GM23338 (cell line): ENCODE measurements around the gene MYO7B. TPM values are rescaled to one million over a fixed set of nuclear protein-coding genes. Genes with fewer than 3 reads are reported as not detected.

ENCODE experiments used
- ATAC-seq: fragments of 200-7000 bp; cut with Tn5 transposase; 3 replicates; pipeline ENCODE4 v1.9.1; 2020
- DNase-seq: peaks from one replicate; pipeline ENCODE4 v3.0.0-alpha.2; 2015; ENCODE audit warnings: low spot score
- H2AFZ ChIP-seq: fragments of 200-600 bp; sonication (generic); 2 replicates; pipeline ENCODE4 v1.8.0; 2016; ENCODE audit warnings: antibody characterized with exemption, mild to moderate bottlenecking, moderate library complexity
- H3F3A ChIP-seq: fragments of 200-600 bp; sonication (generic); replicated peaks from 2 replicates; pipeline ENCODE4 v1.8.0; 2017; ENCODE audit warnings: antibody characterized with exemption, mixed run types, low read depth
- H3K27ac ChIP-seq: fragments of 200-600 bp; sonication (generic); 2 replicates; pipeline ENCODE4 v1.6.1; 2016; ENCODE audit warnings: low read depth
- H3K27me3 ChIP-seq: fragments of 200-600 bp; sonication (generic); 2 replicates; pipeline ENCODE4 v1.8.0; 2016; ENCODE audit warnings: mild to moderate bottlenecking, mixed run types, moderate library complexity; ENCODE audit not compliant: insufficient read depth
- H3K36me3 ChIP-seq: fragments of 200-600 bp; sonication (generic); 2 replicates; pipeline ENCODE4 v1.8.0; 2016; ENCODE audit warnings: mild to moderate bottlenecking; ENCODE audit not compliant: insufficient read depth
- H3K4me1 ChIP-seq: fragments of 200-600 bp; sonication (generic); 2 replicates; pipeline ENCODE4 v1.8.0; 2016; ENCODE audit warnings: mild to moderate bottlenecking, moderate library complexity; ENCODE audit not compliant: insufficient read depth
- H3K4me2 ChIP-seq: fragments of 200-600 bp; sonication (generic); 2 replicates; pipeline ENCODE4 v1.7.1; 2017; ENCODE audit warnings: mixed run types
- H3K4me3 ChIP-seq: fragments of 200-600 bp; sonication (generic); 2 replicates; pipeline ENCODE4 v1.6.1; 2016; ENCODE audit warnings: mixed run types
- H3K79me2 ChIP-seq: fragments of 200-600 bp; sonication (generic); replicated peaks from 2 replicates; pipeline ENCODE4 v1.8.0; 2017; ENCODE audit warnings: mild to moderate bottlenecking; ENCODE audit not compliant: insufficient read depth
- H3K9me2 ChIP-seq: fragments of 200-600 bp; sonication (generic); 2 replicates; pipeline ENCODE4 v1.8.0; 2017; ENCODE audit not compliant: insufficient read depth
- H4K20me1 ChIP-seq: fragments of 200-600 bp; sonication (generic); replicated peaks from 2 replicates; pipeline ENCODE4 v1.8.0; 2017; ENCODE audit warnings: mild to moderate bottlenecking; ENCODE audit not compliant: insufficient read depth
- H3K27ac Mint-ChIP-seq: 2 replicates; pipeline ENCODE4 v1.8.0; 2020; ENCODE audit warnings: inconsistent platforms, mild to moderate bottlenecking, moderate library complexity, mixed read lengths
- H3K27me3 Mint-ChIP-seq: 3 replicates; pipeline ENCODE4 v1.8.0; 2022; ENCODE audit warnings: low read depth, mild to moderate bottlenecking, moderate library complexity, mixed read lengths, inconsistent platforms; ENCODE audit not compliant: insufficient read depth, poor library complexity
- H3K36me3 Mint-ChIP-seq: 3 replicates; pipeline ENCODE4 v1.8.0; 2021; ENCODE audit warnings: low read depth, mild to moderate bottlenecking, inconsistent platforms, moderate library complexity, mixed read lengths
- H3K4me1 Mint-ChIP-seq: 3 replicates; pipeline ENCODE4 v1.8.0; 2020; ENCODE audit warnings: mild to moderate bottlenecking, inconsistent platforms, mixed read lengths
- H3K4me3 Mint-ChIP-seq: 3 replicates; pipeline ENCODE4 v1.8.0; 2021; ENCODE audit warnings: moderate library complexity, mild to moderate bottlenecking, inconsistent platforms, mixed read lengths
- H3K9me3 Mint-ChIP-seq: 3 replicates; pipeline ENCODE4 v1.8.0; 2020; ENCODE audit warnings: moderate library complexity, mild to moderate bottlenecking, inconsistent platforms, mixed read lengths
- CREB1 ChIP-seq: fragments of 250-450 bp; sonication (Bioruptor Pico); IDR thresholded peaks from 2 replicates; pipeline ENCODE4 v1.5.0; 2020; ENCODE audit warnings: low read depth, mild to moderate bottlenecking, moderate library complexity
- EZH2 ChIP-seq: fragments of 200-600 bp; sonication (generic); IDR thresholded peaks from one replicate; pipeline ENCODE4 v1.8.0; 2017; ENCODE audit warnings: antibody characterized with exemption, mild to moderate bottlenecking, low read depth; ENCODE audit not compliant: unreplicated experiment
- EZH2phosphoT487 ChIP-seq: fragments of 200-600 bp; sonication (generic); IDR thresholded peaks from one replicate; pipeline ENCODE4 v1.8.1; 2018; ENCODE audit warnings: antibody characterized with exemption; ENCODE audit not compliant: unreplicated experiment
- JUNB ChIP-seq: IDR thresholded peaks from one replicate; pipeline ENCODE4 v1.6.1; 2016; ENCODE audit warnings: antibody characterized with exemption; ENCODE audit not compliant: unreplicated experiment
- NANOG ChIP-seq: IDR thresholded peaks from 2 replicates; pipeline ENCODE4 v1.6.1; 2016; ENCODE audit warnings: antibody characterized with exemption, borderline replicate concordance
- POLR2AphosphoS5 ChIP-seq: IDR thresholded peaks from 2 replicates; pipeline ENCODE4 v1.6.1; 2016; ENCODE audit warnings: antibody characterized with exemption, low read depth
- STAT1 ChIP-seq: IDR thresholded peaks from one replicate; pipeline ENCODE4 v1.6.1; 2016; ENCODE audit warnings: antibody characterized with exemption; ENCODE audit not compliant: unreplicated experiment
- ZNF114 ChIP-seq: fragments of 250-450 bp; sonication (Bioruptor Pico); IDR thresholded peaks from 2 replicates; pipeline ENCODE4 v1.5.0; 2020; ENCODE audit warnings: mild to moderate bottlenecking, moderate library complexity
- ZNF331 ChIP-seq: fragments of 250-450 bp; sonication (Bioruptor Pico); IDR thresholded peaks from 2 replicates; pipeline ENCODE4 v1.5.0; 2020; ENCODE audit warnings: low read depth, mild to moderate bottlenecking, moderate library complexity
- polyA plus RNA-seq: library from polyadenylated mRNA; unstranded; fragments of >200 nt; fragmentation: Nextera tagmentation; extraction: Ambion mirVana; gene quantifications from 2 replicates; pipeline ENCODE4 v1.2.1, GENCODE V29; 2016
- total RNA-seq: library from RNA; depleted of rRNA; stranded (reverse); fragments of >200 nt; shearing (Covaris generic); gene quantifications from 2 replicates; pipeline ENCODE4 v1.2.3, GENCODE V29; 2014
- TF ChIP-seq, protein P1 (sequence below): IDR thresholded peaks from one replicate; pipeline ENCODE4 v1.6.1; 2018; ENCODE audit warnings: antibody characterized with exemption; ENCODE audit not compliant: unreplicated experiment
- TF ChIP-seq, protein P2 (sequence below), 2 experiments: fragments of 200-600 bp in 1 of 2; sonication (generic) in 1 of 2; conservative IDR thresholded peaks; 2 replicates each; pipeline versions ENCODE4 v1.5.1 to v1.6.1; 2016 to 2017; ENCODE audit warnings: antibody characterized with exemption in 2 of 2, low read depth in 2 of 2, mild to moderate bottlenecking in 2 of 2, moderate library complexity in 1 of 2
- TF ChIP-seq, protein P3 (sequence below): fragments of 250-450 bp; sonication (Bioruptor Pico); IDR thresholded peaks from 2 replicates; pipeline ENCODE4 v1.5.0; 2020; ENCODE audit warnings: mild to moderate bottlenecking, moderate library complexity
- TF ChIP-seq, protein P4 (sequence below): IDR thresholded peaks from 2 replicates; pipeline ENCODE4 v1.6.1; 2016; ENCODE audit warnings: antibody characterized with exemption

MYO7B gene
- total and polyA plus RNA-seq, 2 experiments from 2014 or later = not detected

DNA sequence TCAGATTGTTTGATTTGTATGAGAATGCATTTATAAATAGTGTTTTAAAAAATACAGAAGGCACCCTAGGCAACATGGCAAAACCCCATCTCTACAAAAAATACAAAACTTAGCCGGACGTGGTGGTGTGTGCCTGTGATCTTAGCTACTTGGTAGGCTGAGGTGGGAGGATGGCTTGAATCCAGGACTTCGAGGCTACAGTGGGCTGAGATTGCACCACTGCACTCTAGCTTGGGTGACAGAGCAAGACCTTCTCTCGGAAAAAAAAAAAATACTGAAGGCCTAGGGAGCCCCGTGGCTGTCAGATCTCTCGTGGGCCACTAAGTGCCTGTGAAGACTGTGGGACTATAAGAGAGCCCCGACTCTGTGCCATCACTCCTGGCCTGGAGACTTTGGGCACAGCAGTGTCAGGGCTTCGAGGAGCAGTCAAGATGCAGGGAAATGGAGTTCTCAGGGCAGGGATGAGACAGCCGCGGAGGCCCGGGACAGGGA, 40.5 kb downstream of the MYO7B start:
- no peaks in the 10 kb centered on the region for H3K9me2 ChIP-seq
- no peaks in the 10 kb centered on the region for H4K20me1 ChIP-seq
- H3K27ac Mint-ChIP-seq = no peak overlapping the region; the same call in 1 of the 2 replicates
- TF ChIP-seq POLR2AphosphoS5 (no peak), CREB1 (CRISPR knock-in tag) (no peak), ZNF114 (CRISPR knock-in tag) (no peak), EZH2phosphoT487 (no peak), ZNF331 (CRISPR knock-in tag) (no peak), STAT1 (no peak), JUNB (no peak), NANOG (no peak), EZH2 (no peak)
- TF ChIP-seq, protein P1, sequence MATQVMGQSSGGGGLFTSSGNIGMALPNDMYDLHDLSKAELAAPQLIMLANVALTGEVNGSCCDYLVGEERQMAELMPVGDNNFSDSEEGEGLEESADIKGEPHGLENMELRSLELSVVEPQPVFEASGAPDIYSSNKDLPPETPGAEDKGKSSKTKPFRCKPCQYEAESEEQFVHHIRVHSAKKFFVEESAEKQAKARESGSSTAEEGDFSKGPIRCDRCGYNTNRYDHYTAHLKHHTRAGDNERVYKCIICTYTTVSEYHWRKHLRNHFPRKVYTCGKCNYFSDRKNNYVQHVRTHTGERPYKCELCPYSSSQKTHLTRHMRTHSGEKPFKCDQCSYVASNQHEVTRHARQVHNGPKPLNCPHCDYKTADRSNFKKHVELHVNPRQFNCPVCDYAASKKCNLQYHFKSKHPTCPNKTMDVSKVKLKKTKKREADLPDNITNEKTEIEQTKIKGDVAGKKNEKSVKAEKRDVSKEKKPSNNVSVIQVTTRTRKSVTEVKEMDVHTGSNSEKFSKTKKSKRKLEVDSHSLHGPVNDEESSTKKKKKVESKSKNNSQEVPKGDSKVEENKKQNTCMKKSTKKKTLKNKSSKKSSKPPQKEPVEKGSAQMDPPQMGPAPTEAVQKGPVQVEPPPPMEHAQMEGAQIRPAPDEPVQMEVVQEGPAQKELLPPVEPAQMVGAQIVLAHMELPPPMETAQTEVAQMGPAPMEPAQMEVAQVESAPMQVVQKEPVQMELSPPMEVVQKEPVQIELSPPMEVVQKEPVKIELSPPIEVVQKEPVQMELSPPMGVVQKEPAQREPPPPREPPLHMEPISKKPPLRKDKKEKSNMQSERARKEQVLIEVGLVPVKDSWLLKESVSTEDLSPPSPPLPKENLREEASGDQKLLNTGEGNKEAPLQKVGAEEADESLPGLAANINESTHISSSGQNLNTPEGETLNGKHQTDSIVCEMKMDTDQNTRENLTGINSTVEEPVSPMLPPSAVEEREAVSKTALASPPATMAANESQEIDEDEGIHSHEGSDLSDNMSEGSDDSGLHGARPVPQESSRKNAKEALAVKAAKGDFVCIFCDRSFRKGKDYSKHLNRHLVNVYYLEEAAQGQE = no peak
- TF ChIP-seq, protein P2, sequence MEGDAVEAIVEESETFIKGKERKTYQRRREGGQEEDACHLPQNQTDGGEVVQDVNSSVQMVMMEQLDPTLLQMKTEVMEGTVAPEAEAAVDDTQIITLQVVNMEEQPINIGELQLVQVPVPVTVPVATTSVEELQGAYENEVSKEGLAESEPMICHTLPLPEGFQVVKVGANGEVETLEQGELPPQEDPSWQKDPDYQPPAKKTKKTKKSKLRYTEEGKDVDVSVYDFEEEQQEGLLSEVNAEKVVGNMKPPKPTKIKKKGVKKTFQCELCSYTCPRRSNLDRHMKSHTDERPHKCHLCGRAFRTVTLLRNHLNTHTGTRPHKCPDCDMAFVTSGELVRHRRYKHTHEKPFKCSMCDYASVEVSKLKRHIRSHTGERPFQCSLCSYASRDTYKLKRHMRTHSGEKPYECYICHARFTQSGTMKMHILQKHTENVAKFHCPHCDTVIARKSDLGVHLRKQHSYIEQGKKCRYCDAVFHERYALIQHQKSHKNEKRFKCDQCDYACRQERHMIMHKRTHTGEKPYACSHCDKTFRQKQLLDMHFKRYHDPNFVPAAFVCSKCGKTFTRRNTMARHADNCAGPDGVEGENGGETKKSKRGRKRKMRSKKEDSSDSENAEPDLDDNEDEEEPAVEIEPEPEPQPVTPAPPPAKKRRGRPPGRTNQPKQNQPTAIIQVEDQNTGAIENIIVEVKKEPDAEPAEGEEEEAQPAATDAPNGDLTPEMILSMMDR (conservative IDR thresholded peaks at IDR 0.05; ENCODE audit: low read depth in 2 of 2) = no peak
- TF ChIP-seq, protein P3, sequence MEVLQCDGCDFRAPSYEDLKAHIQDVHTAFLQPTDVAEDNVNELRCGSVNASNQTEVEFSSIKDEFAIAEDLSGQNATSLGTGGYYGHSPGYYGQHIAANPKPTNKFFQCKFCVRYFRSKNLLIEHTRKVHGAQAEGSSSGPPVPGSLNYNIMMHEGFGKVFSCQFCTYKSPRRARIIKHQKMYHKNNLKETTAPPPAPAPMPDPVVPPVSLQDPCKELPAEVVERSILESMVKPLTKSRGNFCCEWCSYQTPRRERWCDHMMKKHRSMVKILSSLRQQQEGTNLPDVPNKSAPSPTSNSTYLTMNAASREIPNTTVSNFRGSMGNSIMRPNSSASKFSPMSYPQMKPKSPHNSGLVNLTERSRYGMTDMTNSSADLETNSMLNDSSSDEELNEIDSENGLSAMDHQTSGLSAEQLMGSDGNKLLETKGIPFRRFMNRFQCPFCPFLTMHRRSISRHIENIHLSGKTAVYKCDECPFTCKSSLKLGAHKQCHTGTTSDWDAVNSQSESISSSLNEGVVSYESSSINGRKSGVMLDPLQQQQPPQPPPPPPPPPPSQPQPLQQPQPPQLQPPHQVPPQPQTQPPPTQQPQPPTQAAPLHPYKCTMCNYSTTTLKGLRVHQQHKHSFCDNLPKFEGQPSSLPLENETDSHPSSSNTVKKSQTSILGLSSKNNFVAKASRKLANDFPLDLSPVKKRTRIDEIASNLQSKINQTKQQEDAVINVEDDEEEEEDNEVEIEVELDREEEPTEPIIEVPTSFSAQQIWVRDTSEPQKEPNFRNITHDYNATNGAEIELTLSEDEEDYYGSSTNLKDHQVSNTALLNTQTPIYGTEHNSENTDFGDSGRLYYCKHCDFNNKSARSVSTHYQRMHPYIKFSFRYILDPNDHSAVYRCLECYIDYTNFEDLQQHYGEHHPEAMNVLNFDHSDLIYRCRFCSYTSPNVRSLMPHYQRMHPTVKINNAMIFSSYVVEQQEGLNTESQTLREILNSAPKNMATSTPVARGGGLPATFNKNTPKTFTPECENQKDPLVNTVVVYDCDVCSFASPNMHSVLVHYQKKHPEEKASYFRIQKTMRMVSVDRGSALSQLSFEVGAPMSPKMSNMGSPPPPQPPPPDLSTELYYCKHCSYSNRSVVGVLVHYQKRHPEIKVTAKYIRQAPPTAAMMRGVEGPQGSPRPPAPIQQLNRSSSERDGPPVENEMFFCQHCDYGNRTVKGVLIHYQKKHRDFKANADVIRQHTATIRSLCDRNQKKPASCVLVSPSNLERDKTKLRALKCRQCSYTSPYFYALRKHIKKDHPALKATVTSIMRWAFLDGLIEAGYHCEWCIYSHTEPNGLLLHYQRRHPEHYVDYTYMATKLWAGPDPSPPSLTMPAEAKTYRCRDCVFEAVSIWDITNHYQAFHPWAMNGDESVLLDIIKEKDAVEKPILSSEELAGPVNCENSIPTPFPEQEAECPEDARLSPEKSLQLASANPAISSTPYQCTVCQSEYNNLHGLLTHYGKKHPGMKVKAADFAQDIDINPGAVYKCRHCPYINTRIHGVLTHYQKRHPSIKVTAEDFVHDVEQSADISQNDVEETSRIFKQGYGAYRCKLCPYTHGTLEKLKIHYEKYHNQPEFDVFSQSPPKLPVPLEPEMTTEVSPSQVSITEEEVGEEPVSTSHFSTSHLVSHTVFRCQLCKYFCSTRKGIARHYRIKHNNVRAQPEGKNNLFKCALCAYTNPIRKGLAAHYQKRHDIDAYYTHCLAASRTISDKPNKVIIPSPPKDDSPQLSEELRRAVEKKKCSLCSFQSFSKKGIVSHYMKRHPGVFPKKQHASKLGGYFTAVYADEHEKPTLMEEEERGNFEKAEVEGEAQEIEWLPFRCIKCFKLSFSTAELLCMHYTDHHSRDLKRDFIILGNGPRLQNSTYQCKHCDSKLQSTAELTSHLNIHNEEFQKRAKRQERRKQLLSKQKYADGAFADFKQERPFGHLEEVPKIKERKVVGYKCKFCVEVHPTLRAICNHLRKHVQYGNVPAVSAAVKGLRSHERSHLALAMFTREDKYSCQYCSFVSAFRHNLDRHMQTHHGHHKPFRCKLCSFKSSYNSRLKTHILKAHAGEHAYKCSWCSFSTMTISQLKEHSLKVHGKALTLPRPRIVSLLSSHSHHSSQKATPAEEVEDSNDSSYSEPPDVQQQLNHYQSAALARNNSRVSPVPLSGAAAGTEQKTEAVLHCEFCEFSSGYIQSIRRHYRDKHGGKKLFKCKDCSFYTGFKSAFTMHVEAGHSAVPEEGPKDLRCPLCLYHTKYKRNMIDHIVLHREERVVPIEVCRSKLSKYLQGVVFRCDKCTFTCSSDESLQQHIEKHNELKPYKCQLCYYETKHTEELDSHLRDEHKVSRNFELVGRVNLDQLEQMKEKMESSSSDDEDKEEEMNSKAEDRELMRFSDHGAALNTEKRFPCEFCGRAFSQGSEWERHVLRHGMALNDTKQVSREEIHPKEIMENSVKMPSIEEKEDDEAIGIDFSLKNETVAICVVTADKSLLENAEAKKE (CRISPR knock-in tag) = no peak
- TF ChIP-seq, protein P4, sequence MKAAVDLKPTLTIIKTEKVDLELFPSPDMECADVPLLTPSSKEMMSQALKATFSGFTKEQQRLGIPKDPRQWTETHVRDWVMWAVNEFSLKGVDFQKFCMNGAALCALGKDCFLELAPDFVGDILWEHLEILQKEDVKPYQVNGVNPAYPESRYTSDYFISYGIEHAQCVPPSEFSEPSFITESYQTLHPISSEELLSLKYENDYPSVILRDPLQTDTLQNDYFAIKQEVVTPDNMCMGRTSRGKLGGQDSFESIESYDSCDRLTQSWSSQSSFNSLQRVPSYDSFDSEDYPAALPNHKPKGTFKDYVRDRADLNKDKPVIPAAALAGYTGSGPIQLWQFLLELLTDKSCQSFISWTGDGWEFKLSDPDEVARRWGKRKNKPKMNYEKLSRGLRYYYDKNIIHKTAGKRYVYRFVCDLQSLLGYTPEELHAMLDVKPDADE = no peak
- no peaks in the 10 kb centered on the region for H3K36me3 ChIP-seq
- no peaks in the 10 kb centered on the region for H3K79me2 ChIP-seq
- H2AFZ ChIP-seq = no peak overlapping the region
- no peak overlapping the region for H3K4me3 Mint-ChIP-seq
- H3K4me3 ChIP-seq = no peak overlapping the region
- no peaks in the 10 kb centered on the region for H3K36me3 Mint-ChIP-seq
- H3K4me1 Mint-ChIP-seq = no peaks in the 10 kb centered on the region; the same call in 2 of the 3 replicates
- ATAC-seq (no peak), DNase-seq (no peak)
- H3F3A ChIP-seq = no peaks in the 10 kb centered on the region
- no peak overlapping the region for H3K27ac ChIP-seq
- no peaks in the 10 kb centered on the region for H3K27me3 ChIP-seq
- no peaks in the 10 kb centered on the region for H3K9me3 Mint-ChIP-seq
- H3K4me2 ChIP-seq = no peak overlapping the region
- H3K27me3 Mint-ChIP-seq = peaks cover 10% of the 10 kb centered on the region
- no peaks in the 10 kb centered on the region for H3K4me1 ChIP-seq
